K562 (cell line): Measurements from ENCODE around the gene GJB6. TPM values are rescaled to one million over a fixed set of nuclear protein-coding genes. Genes with fewer than 3 reads are reported as not detected.

Source experiments
- ATAC-seq: fragments of 200-7000 bp; cut with Tn5 transposase; 3 replicates; pipeline ENCODE4 v1.9.1; 2020; ENCODE audit warnings: moderate library complexity
- BruUV-seq: library from RNA; stranded (reverse); fragments of 400-500 nt; replicated peaks from 2 replicates; lab custom pipeline; 2021; lab: Mats Ljungman, UMichigan
- CTCF ChIA-PET: fragments of 300-600 bp; formaldehyde crosslinking; extraction: SDS; loops from one replicate; lab custom pipeline; 2021; ENCODE audit warnings: low intra/inter-chr PET ratio; lab: Yijun Ruan, JAX
- POLR2A ChIA-PET: fragments of 300-600, 350-650 bp; sonication (Branson Sonifier 250); formaldehyde crosslinking; extraction: SDS; loops from one replicate; lab custom pipeline; 2021; ENCODE audit warnings: antibody characterized with exemption, inconsistent platforms; lab: Yijun Ruan, JAX
- DNase-seq, 4 experiments: peaks; one replicate each; pipeline versions ENCODE4 v3.0.0 to v3.0.0-alpha.2; 2011 to 2018; ENCODE audit warnings: low spot score in 3 of 4, mixed read lengths in 3 of 4; ENCODE audit errors: extremely low read depth in 1 of 4
- FAIRE-seq: peaks from 2 replicates; lab custom pipeline; 2011; peaks lifted over from hg19 to GRCh38; lab: Jason Lieb, UNC
- H2AFZ ChIP-seq: 2 replicates; pipeline ENCODE4 v1.6.0; 2011; ENCODE audit warnings: low read depth, low read length, control low read depth, inconsistent platforms
- H3K27ac ChIP-seq: fragments of 200-600 bp; 3 replicates; pipeline ENCODE4 v1.8.0; 2011; ENCODE audit warnings: low read depth, mild to moderate bottlenecking, control low read depth, inconsistent platforms, low read length, moderate library complexity, mixed read lengths; ENCODE audit errors: extremely low read depth
- H3K27me3 ChIP-seq, 2 experiments: fragments of 300-600 bp in 1 of 2; 2 replicates in 1 of 2; 3 replicates in 1 of 2; pipeline versions ENCODE4 v1.6.0 to v1.8.0; 2011; ENCODE audit warnings: inconsistent platforms in 2 of 2, low read length in 2 of 2, mild to moderate bottlenecking in 1 of 2, mixed read lengths in 1 of 2, moderate library complexity in 1 of 2; ENCODE audit not compliant: control insufficient read depth in 2 of 2, insufficient read depth in 2 of 2
- H3K36me3 ChIP-seq: fragments of 300-600 bp; 3 replicates; pipeline ENCODE4 v1.8.0; 2011; ENCODE audit warnings: mild to moderate bottlenecking, low read length, inconsistent platforms; ENCODE audit not compliant: control insufficient read depth, insufficient read depth
- H3K4me1 ChIP-seq, 2 experiments: fragments of 200-600 bp in 1 of 2; replicated peaks in 1 of 2; 2 replicates in 1 of 2; 3 replicates in 1 of 2; pipeline versions ENCODE4 v1.5.1 to v1.8.0; 2011; ENCODE audit warnings: inconsistent platforms in 2 of 2, low read length in 2 of 2, mild to moderate bottlenecking in 1 of 2, mixed read lengths in 1 of 2, moderate library complexity in 1 of 2; ENCODE audit not compliant: control insufficient read depth in 2 of 2, insufficient read depth in 2 of 2
- H3K4me2 ChIP-seq: 2 replicates; pipeline ENCODE4 v1.6.1; 2011; ENCODE audit warnings: low read length, control low read depth, inconsistent platforms, mixed read lengths; ENCODE audit not compliant: insufficient read depth
- H3K4me3 ChIP-seq: fragments of 200-600 bp; sonication (generic), shearing (Covaris generic); 2 replicates; pipeline ENCODE4 v1.5.1; 2016; ENCODE audit warnings: control low read depth, inconsistent platforms
- H3K79me2 ChIP-seq: fragments of 200-600 bp; 3 replicates; pipeline ENCODE4 v1.8.0; 2011; ENCODE audit warnings: low read length, inconsistent platforms; ENCODE audit not compliant: control insufficient read depth, insufficient read depth
- H3K9ac ChIP-seq, 2 experiments: 2 replicates each; pipeline versions ENCODE4 v1.6.0 to v1.6.1; 2011; ENCODE audit warnings: low read depth in 2 of 2, low read length in 2 of 2, control low read depth in 1 of 2, inconsistent platforms in 1 of 2, mild to moderate bottlenecking in 1 of 2, mixed read lengths in 1 of 2; ENCODE audit not compliant: insufficient read depth in 1 of 2
- H3K9me1 ChIP-seq: one replicate; pipeline ENCODE4 v1.6.0; 2011; ENCODE audit warnings: inconsistent platforms, mild to moderate bottlenecking, low read length, moderate library complexity; ENCODE audit not compliant: control insufficient read depth, insufficient read depth
- H3K9me3 ChIP-seq: replicated peaks from 2 replicates; pipeline ENCODE4 v1.5.1; 2011; ENCODE audit warnings: low read depth, low read length, inconsistent platforms; ENCODE audit not compliant: control insufficient read depth, insufficient read depth
- H4K20me1 ChIP-seq: replicated peaks from 2 replicates; pipeline ENCODE4 v1.6.1; 2011; ENCODE audit warnings: low read length, inconsistent platforms, mixed read lengths; ENCODE audit not compliant: control insufficient read depth, insufficient read depth
- CC2D1A ChIP-seq: fragments of 450-650 bp; IDR thresholded peaks from 2 replicates; pipeline ENCODE4 v1.6.1; 2017; ENCODE audit warnings: mild to moderate bottlenecking
- CREBBP ChIP-seq: IDR thresholded peaks from one replicate; pipeline ENCODE4 v1.6.1; 2012; ENCODE audit warnings: low read depth, mild to moderate bottlenecking, control low read depth, inconsistent platforms, low read length
- DDX20 ChIP-seq: fragments of 450-650 bp; IDR thresholded peaks from 2 replicates; pipeline ENCODE4 v1.6.1; 2016; ENCODE audit warnings: missing genetic modification characterization, low read depth, mild to moderate bottlenecking, missing compliant biosample characterization, moderate library complexity
- DIDO1 ChIP-seq: fragments of 450-650 bp; IDR thresholded peaks from 2 replicates; pipeline ENCODE4 v1.6.1; 2016; ENCODE audit warnings: low read depth, missing biosample characterization, missing genetic modification characterization
- EWSR1 ChIP-seq: fragments of 450-650 bp; IDR thresholded peaks from 2 replicates; pipeline ENCODE4 v1.6.1; 2018; ENCODE audit warnings: borderline replicate concordance, mild to moderate bottlenecking, low read depth, moderate library complexity; ENCODE audit not compliant: partially characterized antibody
- HNRNPL ChIP-seq: fragments of 200-400 bp; formaldehyde crosslinking; IDR thresholded peaks from 2 replicates; pipeline ENCODE4 v1.6.1; 2017; ENCODE audit warnings: low read depth, mild to moderate bottlenecking, low read length
- IRF2 ChIP-seq: sonication (generic); formaldehyde crosslinking; IDR thresholded peaks from 2 replicates; pipeline ENCODE4 v1.8.1; 2022; ENCODE audit warnings: mild to moderate bottlenecking, missing genetic modification reagents
- RBM14 ChIP-seq: fragments of 200-400 bp; formaldehyde crosslinking; IDR thresholded peaks from 2 replicates; pipeline ENCODE4 v1.6.1; 2018; ENCODE audit warnings: low read depth, mild to moderate bottlenecking, low read length, moderate library complexity, borderline replicate concordance; ENCODE audit not compliant: insufficient read depth
- SREBF1 ChIP-seq: fragments of 150-350 bp; IDR thresholded peaks from 2 replicates; pipeline ENCODE4 v1.6.1; 2014; ENCODE audit warnings: antibody characterized with exemption, low read depth, low read length, borderline replicate concordance
- TAF9B ChIP-seq: fragments of 450-650 bp; IDR thresholded peaks from 2 replicates; pipeline ENCODE4 v1.6.1; 2018; ENCODE audit warnings: mild to moderate bottlenecking; ENCODE audit not compliant: partially characterized antibody
- ZNF561 ChIP-seq: fragments of 450-650 bp; formaldehyde crosslinking; conservative IDR thresholded peaks from 2 replicates; pipeline ENCODE4 v1.4.0; 2020; ENCODE audit warnings: mild to moderate bottlenecking, moderate library complexity
- ZNF696 ChIP-seq: fragments of 250-450 bp; sonication (Bioruptor Pico); conservative IDR thresholded peaks from 2 replicates; pipeline ENCODE4 v1.4.0; 2020; ENCODE audit warnings: mild to moderate bottlenecking, moderate library complexity
- WGBS: fragments of 100-300 bp; shearing (Covaris generic); methylation state at CpG from one replicate; pipeline ENCODE4 v1.1.6; 2016; ENCODE audit warnings: low coverage, mixed read lengths; ENCODE audit not compliant: insufficient coverage; ENCODE audit errors: missing lambda C conversion rate; 5-methylcytosine and 5-hydroxymethylcytosine counted together
- in situ Hi-C: fragments of 300-500 bp; cut with MboI; formaldehyde crosslinking; loops from 4 replicates; pipeline ENCODE4 v1.15.0; 2018; ENCODE audit warnings: inconsistent platforms, mixed read lengths
- intact Hi-C: fragments of 100-400 bp; cut with micrococcal nuclease; formaldehyde crosslinking; loops from 2 replicates; pipeline ENCODE4 v1.14.2; 2022
- polyA plus RNA-seq, 8 experiments: library from polyadenylated mRNA; depleted of rRNA in 4 of 8; stranded (reverse) in 5 of 8; unstranded in 3 of 8; fragments of >200 nt; fragmentation: Nextera tagmentation in 2 of 8; fragmentation: Illumina TruSeq in 1 of 8; extraction: Ambion mirVana in 2 of 8; extraction: Trizol in 1 of 8; gene quantifications; 2 replicates each; pipeline versions ENCODE4 v1.2.1 to v1.2.3, GENCODE V29; 2011 to 2014; ENCODE audit warnings: inconsistent platforms in 1 of 8, missing spikeins in 1 of 8
- total RNA-seq, 7 experiments: library from RNA; depleted of rRNA in 6 of 7; stranded (reverse); fragments of >200 nt in 6 of 7; fragmentation: Illumina TruSeq in 2 of 7; extraction: Trizol in 2 of 7; gene quantifications; 2 replicates each; pipeline versions ENCODE4 v1.2.1 to v1.2.3, GENCODE V29; 2011 to 2021; ENCODE audit warnings: low replicate concordance in 1 of 7
- TF ChIP-seq, protein P1 (sequence below): fragments of 450-650 bp; IDR thresholded peaks from 2 replicates; pipeline ENCODE4 v1.6.1; 2016
- TF ChIP-seq, protein P2 (sequence below): sonication (generic); formaldehyde crosslinking; IDR thresholded peaks from 2 replicates; pipeline ENCODE4 v1.8.0; 2023; ENCODE audit warnings: missing genetic modification reagents, mild to moderate bottlenecking, borderline replicate concordance
- TF ChIP-seq, protein P3 (sequence below), 3 experiments: fragments of 200-800 bp in 1 of 3; sonication (Bioruptor generic) in 1 of 3; sonication (generic) in 1 of 3; formaldehyde crosslinking in 1 of 3; IDR thresholded peaks; 2 replicates each; pipeline versions ENCODE4 v1.6.1 to v1.8.0; 2016 to 2022; ENCODE audit warnings: mild to moderate bottlenecking in 2 of 3, missing compliant biosample characterization in 2 of 3, missing genetic modification characterization in 2 of 3, missing genetic modification reagents in 1 of 3

GJB6 gene
- total and polyA plus RNA-seq, 9 of the 15 experiments (the other 6 are each of a cell fraction or from before 2014, with no cell fraction given): not detected

DNA sequence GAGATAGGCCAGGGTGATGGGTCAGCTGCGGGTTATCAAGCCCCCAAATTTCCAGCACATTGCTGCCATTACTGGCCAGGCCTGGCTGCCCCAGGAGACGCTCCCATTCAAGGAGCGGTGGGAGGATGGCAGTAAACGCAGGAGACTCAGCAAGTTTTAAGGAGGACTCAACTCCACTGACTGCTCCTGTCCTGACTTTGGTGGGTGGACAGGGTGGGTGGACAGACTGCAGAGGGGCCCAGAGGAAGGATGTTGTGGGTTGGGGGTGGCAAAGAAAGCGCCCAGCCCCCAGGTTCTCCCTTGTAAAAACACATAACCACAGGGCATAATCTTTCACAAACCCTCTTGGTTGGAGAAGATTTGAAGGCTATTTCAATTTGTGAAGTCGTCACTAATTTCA, 4.4 kb downstream of the GJB6 start:
- Histone ChIP-seq H4K20me1 (no peaks in the 10 kb centered on the region), H3K27me3 (peaks cover 3 to 42% of the 10 kb centered on the region in 2 experiments; a peak in 3 of 5 replicates), H2AFZ (no peak overlapping the region), H3K9me3 (no peaks in the 10 kb centered on the region), H3K27ac (no peak overlapping the region), H3K4me2 (no peak overlapping the region), H3K4me3 (no peak overlapping the region), H3K4me1 (no peaks in the 10 kb centered on the region; a peak in 1 of 5 replicates), H3K36me3 (no peaks in the 10 kb centered on the region), H3K9ac (no peak overlapping the region), H3K9me1 (no peaks in the 10 kb centered on the region), H3K79me2 (no peaks in the 10 kb centered on the region)
- in situ Hi-C loops: no loop called here
- BruUV-seq: no TSS peak
- FAIRE-seq (no peak), DNase-seq (no peak), ATAC-seq (no peak)
- intact Hi-C loops: no loop called here
- ChIA-PET POLR2A (no interaction called here), CTCF (no interaction called here)
- 0% methylated on average over 3 of the region's 6 CpGs for WGBS
- TF ChIP-seq, protein P1, sequence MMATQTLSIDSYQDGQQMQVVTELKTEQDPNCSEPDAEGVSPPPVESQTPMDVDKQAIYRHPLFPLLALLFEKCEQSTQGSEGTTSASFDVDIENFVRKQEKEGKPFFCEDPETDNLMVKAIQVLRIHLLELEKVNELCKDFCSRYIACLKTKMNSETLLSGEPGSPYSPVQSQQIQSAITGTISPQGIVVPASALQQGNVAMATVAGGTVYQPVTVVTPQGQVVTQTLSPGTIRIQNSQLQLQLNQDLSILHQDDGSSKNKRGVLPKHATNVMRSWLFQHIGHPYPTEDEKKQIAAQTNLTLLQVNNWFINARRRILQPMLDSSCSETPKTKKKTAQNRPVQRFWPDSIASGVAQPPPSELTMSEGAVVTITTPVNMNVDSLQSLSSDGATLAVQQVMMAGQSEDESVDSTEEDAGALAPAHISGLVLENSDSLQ: no peak
- TF ChIP-seq ZNF696 (no peak), EWSR1 (no peak), SREBF1 (no peak), TAF9B (no peak), HNRNPL (no peak), CREBBP (no peak), DDX20 (no peak), DIDO1 (no peak), RBM14 (no peak), CC2D1A (no peak), ZNF561 (CRISPR knock-in tag) (no peak), IRF2 (CRISPR knock-in tag) (no peak)
- TF ChIP-seq, protein P2, sequence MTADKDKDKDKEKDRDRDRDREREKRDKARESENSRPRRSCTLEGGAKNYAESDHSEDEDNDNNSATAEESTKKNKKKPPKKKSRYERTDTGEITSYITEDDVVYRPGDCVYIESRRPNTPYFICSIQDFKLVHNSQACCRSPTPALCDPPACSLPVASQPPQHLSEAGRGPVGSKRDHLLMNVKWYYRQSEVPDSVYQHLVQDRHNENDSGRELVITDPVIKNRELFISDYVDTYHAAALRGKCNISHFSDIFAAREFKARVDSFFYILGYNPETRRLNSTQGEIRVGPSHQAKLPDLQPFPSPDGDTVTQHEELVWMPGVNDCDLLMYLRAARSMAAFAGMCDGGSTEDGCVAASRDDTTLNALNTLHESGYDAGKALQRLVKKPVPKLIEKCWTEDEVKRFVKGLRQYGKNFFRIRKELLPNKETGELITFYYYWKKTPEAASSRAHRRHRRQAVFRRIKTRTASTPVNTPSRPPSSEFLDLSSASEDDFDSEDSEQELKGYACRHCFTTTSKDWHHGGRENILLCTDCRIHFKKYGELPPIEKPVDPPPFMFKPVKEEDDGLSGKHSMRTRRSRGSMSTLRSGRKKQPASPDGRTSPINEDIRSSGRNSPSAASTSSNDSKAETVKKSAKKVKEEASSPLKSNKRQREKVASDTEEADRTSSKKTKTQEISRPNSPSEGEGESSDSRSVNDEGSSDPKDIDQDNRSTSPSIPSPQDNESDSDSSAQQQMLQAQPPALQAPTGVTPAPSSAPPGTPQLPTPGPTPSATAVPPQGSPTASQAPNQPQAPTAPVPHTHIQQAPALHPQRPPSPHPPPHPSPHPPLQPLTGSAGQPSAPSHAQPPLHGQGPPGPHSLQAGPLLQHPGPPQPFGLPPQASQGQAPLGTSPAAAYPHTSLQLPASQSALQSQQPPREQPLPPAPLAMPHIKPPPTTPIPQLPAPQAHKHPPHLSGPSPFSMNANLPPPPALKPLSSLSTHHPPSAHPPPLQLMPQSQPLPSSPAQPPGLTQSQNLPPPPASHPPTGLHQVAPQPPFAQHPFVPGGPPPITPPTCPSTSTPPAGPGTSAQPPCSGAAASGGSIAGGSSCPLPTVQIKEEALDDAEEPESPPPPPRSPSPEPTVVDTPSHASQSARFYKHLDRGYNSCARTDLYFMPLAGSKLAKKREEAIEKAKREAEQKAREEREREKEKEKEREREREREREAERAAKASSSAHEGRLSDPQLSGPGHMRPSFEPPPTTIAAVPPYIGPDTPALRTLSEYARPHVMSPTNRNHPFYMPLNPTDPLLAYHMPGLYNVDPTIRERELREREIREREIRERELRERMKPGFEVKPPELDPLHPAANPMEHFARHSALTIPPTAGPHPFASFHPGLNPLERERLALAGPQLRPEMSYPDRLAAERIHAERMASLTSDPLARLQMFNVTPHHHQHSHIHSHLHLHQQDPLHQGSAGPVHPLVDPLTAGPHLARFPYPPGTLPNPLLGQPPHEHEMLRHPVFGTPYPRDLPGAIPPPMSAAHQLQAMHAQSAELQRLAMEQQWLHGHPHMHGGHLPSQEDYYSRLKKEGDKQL: no peak
- TF ChIP-seq, protein P3, sequence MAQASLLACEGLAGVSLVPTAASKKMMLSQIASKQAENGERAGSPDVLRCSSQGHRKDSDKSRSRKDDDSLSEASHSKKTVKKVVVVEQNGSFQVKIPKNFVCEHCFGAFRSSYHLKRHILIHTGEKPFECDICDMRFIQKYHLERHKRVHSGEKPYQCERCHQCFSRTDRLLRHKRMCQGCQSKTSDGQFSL (CRISPR knock-in tag; IDR thresholded peaks at IDR 0.05): no peak
- TF ChIP-seq, protein P3 (tag; IDR thresholded peaks at IDR 0.05): no peak
